Cardiac septum (tissue), 1 donor: Measurements from ENCODE around the gene MRAS. TPM values are rescaled to one million over a fixed set of nuclear protein-coding genes. Genes with fewer than 3 reads are reported as not detected.
"Not testable (repeated sequence)": the region's sequence is repeated elsewhere in the genome, so short reads cannot be mapped to it uniquely, and the experiment has no call there.

Experiments used
- DNase-seq: peaks from one replicate; pipeline ENCODE4 v3.0.0-alpha.2; 2020; ENCODE audit warnings: low spot score
- intact Hi-C: fragments of 100-400 bp; cut with DNase I; formaldehyde crosslinking; loops from one replicate; pipeline ENCODE4 v1.14.0; 2022
- total RNA-seq: library from RNA; stranded (reverse); fragmentation: NEBNext Ultra II Directional; extraction: Animal tissue kit (Norgen Biotek cat#: 25700); gene quantifications from one replicate; pipeline ENCODE4 v1.2.1, GENCODE V29; 2021
- donor health status: DM: no; HTN: no; CAD: no.

Gene MRAS
- total RNA-seq, 1 donor from 2014 or later: 327 TPM

DNA sequence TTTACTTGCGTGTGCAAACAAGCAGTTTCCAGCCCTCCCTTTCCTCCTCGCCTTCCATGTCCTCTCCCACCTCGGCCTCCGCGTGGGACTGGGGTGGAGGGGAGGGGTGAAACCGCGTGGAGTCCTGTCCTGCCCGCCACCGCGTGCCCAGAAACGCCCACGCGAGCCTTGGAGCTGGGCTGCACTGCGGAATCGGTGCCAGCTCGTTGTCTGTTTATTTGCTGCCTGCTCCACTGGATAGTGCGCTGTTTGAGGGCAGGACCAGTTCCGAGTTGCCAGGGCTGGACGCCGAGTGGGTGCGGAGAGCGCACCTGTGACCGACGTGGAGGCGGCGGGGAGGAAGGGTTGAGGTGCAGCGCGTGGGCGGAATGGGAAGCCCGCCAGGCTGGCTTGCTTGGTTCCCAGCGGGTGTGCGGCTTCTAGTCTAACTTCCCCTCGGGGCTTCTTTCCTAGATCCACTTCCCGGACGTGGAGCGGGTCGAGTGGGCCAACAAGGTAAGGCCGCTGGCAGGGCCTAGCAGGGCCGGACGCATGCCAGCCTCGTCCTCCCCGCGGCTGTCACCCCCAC lies 103.3 kb downstream of the MRAS start:
- intact Hi-C loops: no loop called here
- DNase-seq: peak; percentile 67

DNA sequence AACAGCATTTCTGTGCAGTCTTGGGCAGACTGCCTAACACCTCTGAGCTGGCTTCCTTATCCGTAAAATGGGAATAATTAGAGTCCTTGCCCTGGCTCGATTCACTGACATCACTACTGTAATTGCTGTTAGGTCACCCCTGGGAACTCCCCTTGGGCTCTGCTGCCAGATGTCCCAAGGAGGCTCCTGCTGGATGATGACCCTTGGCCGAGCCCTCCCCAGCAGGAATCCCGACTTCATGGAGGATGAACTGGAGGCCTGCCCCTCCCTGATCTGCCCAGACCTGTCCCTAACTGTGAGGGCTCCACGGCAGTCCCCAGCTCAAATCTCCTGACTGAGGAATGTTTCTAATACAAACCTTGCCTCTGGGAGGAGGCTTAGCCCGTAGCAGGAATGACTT lies 104.1 kb downstream of the MRAS start:
- intact Hi-C loops: no loop called here
- DNase-seq: peak; percentile 19

DNA sequence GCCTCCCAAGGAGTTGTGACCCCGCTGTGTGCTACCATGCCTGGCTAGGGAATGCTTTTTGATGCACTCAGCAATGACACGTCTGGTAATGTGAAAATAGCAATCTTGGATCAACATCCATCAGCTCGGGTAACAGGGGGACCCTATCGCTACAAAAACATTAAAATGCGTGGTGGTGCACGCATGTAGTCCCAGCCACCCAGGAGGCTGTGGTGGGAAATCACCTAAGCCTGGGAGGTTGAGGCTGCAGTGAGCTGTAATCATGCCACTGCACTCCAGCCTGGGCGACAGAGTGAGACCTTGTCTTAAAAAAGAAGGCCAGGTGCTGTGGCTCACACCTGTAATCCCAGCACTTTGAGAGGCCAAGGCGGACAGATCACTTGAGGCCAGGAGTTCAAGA lies 105.6 kb downstream of the MRAS start:
- intact Hi-C loops: not testable (repeated sequence)
- peak; percentile 38 for DNase-seq

Other genes with a start within 250 kb of the MRAS start
- gene DZIP1L, start 233.0 kb upstream of the MRAS start, total RNA-seq: 7.2 TPM
- gene A4GNT, start 216.2 kb upstream of the MRAS start, total RNA-seq: not detected
- 7.4 TPM for gene DBR1, start 173.7 kb upstream of the MRAS start, total RNA-seq
- gene ARMC8, start 161.3 kb upstream of the MRAS start, total RNA-seq: 34.2 TPM
- gene NME9, start 18.7 kb upstream of the MRAS start, total RNA-seq: not detected
- gene ESYT3, start 86.0 kb downstream of the MRAS start, total RNA-seq: 2.4 TPM
- 22.0 TPM for gene CEP70, start 245.7 kb downstream of the MRAS start, total RNA-seq